ENCODE measurements around the gene PELO. TPM values are rescaled to one million over a fixed set of nuclear protein-coding genes. Genes with fewer than 3 reads are reported as not detected.

PELO gene
- total RNA-seq, 1 donor = 18.9 TPM

DNA sequence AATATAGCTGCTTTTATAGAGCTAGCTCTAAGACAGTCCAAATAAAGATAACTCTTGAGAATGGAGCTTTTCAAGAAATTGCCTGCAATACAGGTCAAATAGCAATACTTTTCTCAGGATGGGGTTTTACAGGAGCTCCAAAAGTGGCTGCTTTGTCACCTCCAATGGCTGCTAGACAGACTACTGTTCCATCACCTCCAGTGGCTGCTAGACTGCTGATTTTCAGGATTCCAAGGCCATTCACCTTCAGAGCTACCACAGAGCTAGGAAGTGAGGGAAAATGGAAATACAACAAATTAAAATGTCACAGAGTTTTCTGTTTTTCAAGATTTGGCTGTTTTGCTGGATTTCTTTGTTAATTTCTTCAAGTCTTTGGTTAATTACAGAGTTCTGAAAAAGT lies 8.5 kb upstream of the PELO start:
- DNase-seq (ENCODE audit: low read depth) = no peak
- TF ChIP-seq, protein P1, sequence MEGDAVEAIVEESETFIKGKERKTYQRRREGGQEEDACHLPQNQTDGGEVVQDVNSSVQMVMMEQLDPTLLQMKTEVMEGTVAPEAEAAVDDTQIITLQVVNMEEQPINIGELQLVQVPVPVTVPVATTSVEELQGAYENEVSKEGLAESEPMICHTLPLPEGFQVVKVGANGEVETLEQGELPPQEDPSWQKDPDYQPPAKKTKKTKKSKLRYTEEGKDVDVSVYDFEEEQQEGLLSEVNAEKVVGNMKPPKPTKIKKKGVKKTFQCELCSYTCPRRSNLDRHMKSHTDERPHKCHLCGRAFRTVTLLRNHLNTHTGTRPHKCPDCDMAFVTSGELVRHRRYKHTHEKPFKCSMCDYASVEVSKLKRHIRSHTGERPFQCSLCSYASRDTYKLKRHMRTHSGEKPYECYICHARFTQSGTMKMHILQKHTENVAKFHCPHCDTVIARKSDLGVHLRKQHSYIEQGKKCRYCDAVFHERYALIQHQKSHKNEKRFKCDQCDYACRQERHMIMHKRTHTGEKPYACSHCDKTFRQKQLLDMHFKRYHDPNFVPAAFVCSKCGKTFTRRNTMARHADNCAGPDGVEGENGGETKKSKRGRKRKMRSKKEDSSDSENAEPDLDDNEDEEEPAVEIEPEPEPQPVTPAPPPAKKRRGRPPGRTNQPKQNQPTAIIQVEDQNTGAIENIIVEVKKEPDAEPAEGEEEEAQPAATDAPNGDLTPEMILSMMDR (IDR thresholded peaks at IDR 0.05; ENCODE audit: insufficient read depth, low read length) = no peak
- no peak overlapping the region for H3K4me3 ChIP-seq (ENCODE audit: low read depth, low read length)

DNA sequence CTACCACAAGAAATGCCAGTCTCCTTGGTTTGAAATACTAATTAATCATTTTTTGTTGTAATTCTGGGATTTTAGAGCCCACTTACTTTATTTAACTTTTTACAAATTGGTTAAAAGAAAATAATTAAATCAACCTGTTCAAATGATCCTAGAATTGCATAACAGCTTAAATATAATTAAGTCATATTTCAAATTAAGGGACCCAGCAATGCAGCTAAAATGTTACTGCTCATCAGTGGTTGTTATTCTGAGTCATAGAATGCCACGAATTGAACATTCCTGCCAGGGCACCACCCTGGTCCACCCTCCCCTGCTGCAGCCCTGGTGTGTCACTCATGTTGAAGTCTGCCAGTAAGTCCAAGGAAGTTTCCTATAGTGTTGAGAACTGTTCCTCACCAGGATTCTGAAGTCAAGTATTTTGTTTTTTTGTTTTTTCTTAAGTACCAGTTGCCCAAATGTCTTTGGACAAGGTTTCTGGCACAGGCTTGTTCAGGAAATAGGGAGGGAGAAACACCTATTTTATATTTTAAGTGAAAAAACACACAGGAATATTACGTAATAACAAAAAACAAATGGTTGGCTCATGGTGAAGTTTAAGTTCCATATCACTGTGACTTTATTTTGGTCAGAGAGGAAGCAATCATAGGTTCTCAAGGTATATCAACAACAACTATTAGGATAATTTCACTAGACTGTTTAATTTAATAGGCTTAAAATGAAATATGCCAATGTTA lies 4.3 kb upstream of the PELO start:
- H3K4me3 ChIP-seq (ENCODE audit: low read depth, low read length) = no peak overlapping the region
- no peak for DNase-seq (ENCODE audit: low read depth)

DNA sequence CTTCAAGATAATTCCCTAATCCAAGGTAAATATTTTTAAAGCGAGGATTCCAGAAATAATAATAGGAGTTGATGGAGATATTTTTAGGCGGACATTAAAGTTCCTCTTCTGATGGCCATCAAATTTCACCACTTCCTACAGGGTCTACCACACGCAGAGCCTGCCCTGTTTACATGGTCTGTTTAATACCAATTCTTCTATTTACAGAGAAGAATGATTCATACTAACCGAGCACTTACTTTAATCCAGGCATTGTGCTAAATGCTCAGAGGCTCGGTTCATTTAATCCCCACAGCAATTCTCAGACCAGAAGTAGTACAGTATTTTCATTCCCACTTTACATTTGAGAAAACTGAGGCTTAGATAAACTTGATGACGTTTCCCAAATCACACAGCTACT lies 3.0 kb upstream of the PELO start:
- TF ChIP-seq, protein P1 (IDR thresholded peaks at IDR 0.05; ENCODE audit: insufficient read depth, low read length) = no peak
- no peak overlapping the region for H3K4me3 ChIP-seq (ENCODE audit: low read depth, low read length)
- no peak for DNase-seq (ENCODE audit: low read depth)

More for the DNA sequence above, 4.3 kb upstream of the PELO start:
- TF ChIP-seq, protein P1 (IDR thresholded peaks at IDR 0.05; ENCODE audit: insufficient read depth, low read length) = no peak

DNA sequence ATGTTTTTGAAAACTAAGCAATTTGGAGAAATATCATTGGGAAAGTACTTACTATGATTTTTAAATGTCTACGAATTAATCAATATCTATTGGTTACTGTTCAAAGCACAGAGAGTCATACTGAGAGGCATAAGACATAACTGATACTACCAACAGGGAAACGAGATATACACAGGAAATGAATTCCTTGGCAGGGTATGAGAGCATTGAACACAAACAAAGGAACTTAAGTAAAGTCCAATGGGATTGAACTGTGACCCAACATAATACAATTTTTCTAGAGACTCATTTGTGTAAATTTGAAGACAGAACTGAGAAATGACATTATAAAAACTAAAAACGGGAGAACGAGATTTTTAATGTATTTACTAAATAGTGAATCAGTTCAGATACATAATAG lies 1.3 kb upstream of the PELO start:
- H3K4me3 ChIP-seq (ENCODE audit: low read depth, low read length) = no peak overlapping the region
- TF ChIP-seq, protein P1 (IDR thresholded peaks at IDR 0.05; ENCODE audit: insufficient read depth, low read length) = no peak
- DNase-seq (ENCODE audit: low read depth) = no peak

DNA sequence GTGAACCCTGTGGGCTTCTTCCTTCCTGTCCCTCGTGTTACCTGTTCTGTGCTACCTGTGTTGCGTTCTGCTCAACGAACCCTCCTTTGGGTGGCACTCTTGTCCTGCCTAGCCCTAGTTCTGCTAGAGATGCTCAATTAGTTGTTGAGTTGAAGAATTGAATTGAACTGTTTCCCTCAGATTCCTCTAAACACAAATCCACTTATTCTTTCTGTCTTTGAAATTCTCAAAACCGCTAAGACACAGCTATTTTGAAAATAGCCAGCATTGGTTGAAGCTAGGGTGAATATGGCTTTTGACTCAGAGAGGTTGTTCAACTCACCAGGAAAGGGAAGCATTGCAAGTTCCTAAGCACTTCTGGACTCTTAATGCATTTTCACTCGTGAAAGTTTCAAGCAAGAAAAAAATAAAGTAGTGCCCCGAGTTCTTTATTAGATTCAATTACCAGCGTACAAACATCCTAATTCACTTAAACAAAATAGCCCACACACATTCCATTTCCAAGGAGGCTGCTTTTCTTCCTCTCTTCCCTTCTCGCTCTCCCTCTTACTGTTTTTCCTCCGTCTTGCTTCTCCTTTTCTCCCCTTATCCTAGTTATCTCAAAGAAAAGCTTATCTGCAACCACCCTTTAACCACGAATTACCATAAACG lies 642 bp upstream of the PELO start:
- peak; percentile 35 for DNase-seq (ENCODE audit: low read depth)
- peak overlapping the region; percentile 78 for H3K4me3 ChIP-seq (ENCODE audit: low read depth, low read length)
- TF ChIP-seq, protein P1 (IDR thresholded peaks at IDR 0.05; ENCODE audit: insufficient read depth, low read length) = peak; percentile 33

DNA sequence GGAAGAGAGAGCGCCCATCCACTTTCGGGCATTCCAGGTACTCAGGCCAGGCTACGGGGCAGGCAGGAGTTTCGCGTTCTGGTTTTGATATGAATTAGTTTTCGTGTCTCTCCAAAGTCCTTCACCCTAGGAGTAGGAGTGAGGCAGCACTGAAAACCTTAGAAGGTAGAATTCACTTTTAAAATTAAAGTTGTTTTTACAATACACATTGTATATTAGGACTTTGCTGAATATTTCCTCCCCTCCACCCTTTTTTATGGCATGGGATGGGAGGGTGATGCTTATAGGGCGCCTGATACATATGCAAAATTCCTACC lies 747 bp downstream of the PELO start:
- no peak for DNase-seq (ENCODE audit: low read depth)
- TF ChIP-seq, protein P1 (IDR thresholded peaks at IDR 0.05; ENCODE audit: insufficient read depth, low read length) = no peak
- H3K4me3 ChIP-seq (ENCODE audit: low read depth, low read length) = peak overlapping the region; percentile 78
